H1 (cell line): ENCODE data around the gene ATG7. TPM values are rescaled to one million over a fixed set of nuclear protein-coding genes. Genes with fewer than 3 reads are reported as not detected.

Source experiments
- ASH2L ChIP-seq: fragments of 200-600, 300-600 bp; sonication (generic); IDR thresholded peaks from one replicate; pipeline ENCODE4 v1.7.1; 2017; ENCODE audit warnings: low read length
- CEBPB ChIP-seq: IDR thresholded peaks from 2 replicates; pipeline ENCODE4 v1.6.1; 2012; ENCODE audit warnings: low read depth, low read length
- CREB1 ChIP-seq: IDR thresholded peaks from 2 replicates; pipeline ENCODE4 v1.6.1; 2012; ENCODE audit warnings: inconsistent platforms
- POLR2AphosphoS5 ChIP-seq: IDR thresholded peaks from 2 replicates; pipeline ENCODE4 v1.6.1; 2011; ENCODE audit warnings: low read depth, low read length
- POU5F1 ChIP-seq: IDR thresholded peaks from 2 replicates; pipeline ENCODE4 v1.6.1; 2011; ENCODE audit warnings: low read depth, mild to moderate bottlenecking, low read length, moderate library complexity
- SAP30 ChIP-seq: fragments of 300-600 bp; sonication (generic); IDR thresholded peaks from 2 replicates; pipeline ENCODE4 v1.7.1; 2012; ENCODE audit warnings: low read length, moderate library complexity, mild to moderate bottlenecking, inconsistent platforms; ENCODE audit not compliant: insufficient read depth, insufficient replicate concordance
- TEAD4 ChIP-seq: IDR thresholded peaks from 2 replicates; pipeline ENCODE4 v1.6.1; 2012; ENCODE audit warnings: low read depth, low read length, inconsistent platforms, mixed read lengths
- polyA plus RNA-seq, 7 experiments: library from polyadenylated mRNA; depleted of rRNA in 3 of 7; stranded (reverse) in 5 of 7; unstranded in 2 of 7; fragments of >200 nt in 5 of 7; fragments of 200-250 nt in 2 of 7; gene quantifications; 1 replicate in 5 of 7; 2 replicates in 1 of 7; 4 replicates in 1 of 7; pipeline versions ENCODE4 v1.2.1 to v1.2.3, GENCODE V29; 2011 to 2013; ENCODE audit warnings: missing spikeins in 2 of 7, mixed read lengths in 2 of 7
- total RNA-seq: library from RNA; stranded (reverse); fragmentation: NEBNext Ultra II Directional; extraction: Animal tissue kit (Norgen Biotek cat#: 25700); gene quantifications from 2 replicates; pipeline ENCODE4 v1.2.1, GENCODE V29; 2021
- TF ChIP-seq, protein P1 (sequence below): IDR thresholded peaks from 2 replicates; pipeline ENCODE4 v1.6.1; 2012; ENCODE audit warnings: low read length, inconsistent platforms
- TF ChIP-seq, protein P2 (sequence below), 3 experiments: IDR thresholded peaks; 1 replicate in 2 of 3; 2 replicates in 1 of 3; pipeline versions ENCODE4 v1.5.1 to v1.6.1; 2011; ENCODE audit warnings: low read length in 3 of 3, mild to moderate bottlenecking in 3 of 3, inconsistent platforms in 2 of 3, low read depth in 1 of 3, moderate library complexity in 1 of 3; ENCODE audit not compliant: insufficient read depth in 1 of 3; ENCODE audit errors: control extremely low read depth in 1 of 3

The ATG7 gene
- total and polyA plus RNA-seq, 2 of the 8 experiments (the other 6 are each of a cell fraction or from before 2014, with no cell fraction given) = 15.0 to 19.1 TPM

DNA sequence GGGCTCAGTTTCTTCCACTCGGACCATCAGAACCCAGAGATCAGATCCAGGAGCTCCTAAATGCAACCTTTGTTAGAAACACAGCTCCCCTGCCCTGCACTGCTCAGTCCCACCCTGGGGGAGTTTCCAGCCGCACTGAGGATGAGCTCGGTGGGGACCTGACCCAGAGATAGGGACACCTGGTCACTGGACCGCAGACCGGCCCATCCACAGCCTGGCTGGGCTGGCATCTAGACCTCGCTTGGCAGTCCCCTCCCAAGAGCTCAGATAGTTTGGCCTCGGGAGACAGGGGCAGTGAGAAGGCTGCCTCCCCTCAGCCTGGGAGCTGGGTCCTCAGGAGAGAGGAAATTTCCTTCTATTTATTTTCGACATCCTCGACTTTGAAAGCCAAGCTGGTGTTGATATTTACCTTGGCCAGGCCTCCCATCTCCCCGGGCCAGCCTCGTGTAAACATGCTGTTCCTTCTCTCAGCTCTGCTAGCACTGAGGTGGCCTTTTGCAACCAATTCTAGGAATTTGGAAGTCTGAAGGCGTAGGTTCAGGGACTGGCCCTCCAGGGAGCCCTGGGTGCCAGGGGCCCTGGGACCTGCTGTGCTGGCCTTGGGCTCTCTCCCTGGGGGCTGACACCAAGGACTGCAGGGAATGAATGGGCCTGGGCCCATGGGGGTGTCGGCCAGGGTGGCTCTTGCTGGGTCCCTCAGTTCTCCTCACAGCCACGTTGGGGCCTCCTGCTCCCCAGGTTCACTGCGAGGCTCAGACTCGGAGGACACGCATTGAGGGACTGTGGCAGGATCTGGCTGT, 281.4 kb downstream of the ATG7 start (continued):
- TF ChIP-seq POU5F1 = no peak
- TF ChIP-seq CREB1 = no peak
- TF ChIP-seq TEAD4 = no peak
- no peak for TF ChIP-seq SAP30
- TF ChIP-seq ASH2L = no peak
- TF ChIP-seq, protein P1, sequence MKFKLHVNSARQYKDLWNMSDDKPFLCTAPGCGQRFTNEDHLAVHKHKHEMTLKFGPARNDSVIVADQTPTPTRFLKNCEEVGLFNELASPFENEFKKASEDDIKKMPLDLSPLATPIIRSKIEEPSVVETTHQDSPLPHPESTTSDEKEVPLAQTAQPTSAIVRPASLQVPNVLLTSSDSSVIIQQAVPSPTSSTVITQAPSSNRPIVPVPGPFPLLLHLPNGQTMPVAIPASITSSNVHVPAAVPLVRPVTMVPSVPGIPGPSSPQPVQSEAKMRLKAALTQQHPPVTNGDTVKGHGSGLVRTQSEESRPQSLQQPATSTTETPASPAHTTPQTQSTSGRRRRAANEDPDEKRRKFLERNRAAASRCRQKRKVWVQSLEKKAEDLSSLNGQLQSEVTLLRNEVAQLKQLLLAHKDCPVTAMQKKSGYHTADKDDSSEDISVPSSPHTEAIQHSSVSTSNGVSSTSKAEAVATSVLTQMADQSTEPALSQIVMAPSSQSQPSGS = no peak
- TF ChIP-seq POLR2AphosphoS5 = no peak
- TF ChIP-seq, protein P2, sequence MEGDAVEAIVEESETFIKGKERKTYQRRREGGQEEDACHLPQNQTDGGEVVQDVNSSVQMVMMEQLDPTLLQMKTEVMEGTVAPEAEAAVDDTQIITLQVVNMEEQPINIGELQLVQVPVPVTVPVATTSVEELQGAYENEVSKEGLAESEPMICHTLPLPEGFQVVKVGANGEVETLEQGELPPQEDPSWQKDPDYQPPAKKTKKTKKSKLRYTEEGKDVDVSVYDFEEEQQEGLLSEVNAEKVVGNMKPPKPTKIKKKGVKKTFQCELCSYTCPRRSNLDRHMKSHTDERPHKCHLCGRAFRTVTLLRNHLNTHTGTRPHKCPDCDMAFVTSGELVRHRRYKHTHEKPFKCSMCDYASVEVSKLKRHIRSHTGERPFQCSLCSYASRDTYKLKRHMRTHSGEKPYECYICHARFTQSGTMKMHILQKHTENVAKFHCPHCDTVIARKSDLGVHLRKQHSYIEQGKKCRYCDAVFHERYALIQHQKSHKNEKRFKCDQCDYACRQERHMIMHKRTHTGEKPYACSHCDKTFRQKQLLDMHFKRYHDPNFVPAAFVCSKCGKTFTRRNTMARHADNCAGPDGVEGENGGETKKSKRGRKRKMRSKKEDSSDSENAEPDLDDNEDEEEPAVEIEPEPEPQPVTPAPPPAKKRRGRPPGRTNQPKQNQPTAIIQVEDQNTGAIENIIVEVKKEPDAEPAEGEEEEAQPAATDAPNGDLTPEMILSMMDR (IDR thresholded peaks at IDR 0.05; ENCODE audit: control extremely low read depth in 1 of 3, insufficient read depth in 1 of 3, low read depth in 1 of 3, low read length in 3 of 3) = no peak
- no peak for TF ChIP-seq CEBPB
- TF ChIP-seq, all 59 proteins: peak for 0
